GM06990 (cell line): ENCODE measurements around the gene NSD1.

ENCODE experiments used
- DNase-seq: peaks from one replicate; pipeline ENCODE4 v3.0.0-alpha.2; 2011; ENCODE audit not compliant: insufficient read length; ENCODE audit errors: extremely low read depth
- H3K27me3 ChIP-seq: replicated peaks from 2 replicates; pipeline ENCODE4 v1.6.0; 2011; ENCODE audit warnings: low read length; ENCODE audit not compliant: control insufficient read depth, insufficient read depth
- H3K36me3 ChIP-seq: 2 replicates; pipeline ENCODE4 v1.5.1; 2011; ENCODE audit warnings: low read length; ENCODE audit not compliant: control insufficient read depth, insufficient read depth
- H3K4me3 ChIP-seq: replicated peaks from 2 replicates; pipeline ENCODE4 v1.5.1; 2011; ENCODE audit warnings: low read depth, mild to moderate bottlenecking, control low read depth, low read length
- TF ChIP-seq, protein P1 (sequence below): IDR thresholded peaks from 2 replicates; pipeline ENCODE4 v1.5.1; 2011; ENCODE audit warnings: low read length, control low read depth, mild to moderate bottlenecking, inconsistent platforms; ENCODE audit not compliant: insufficient read depth, poor library complexity, severe bottlenecking

The NSD1 gene

DNA sequence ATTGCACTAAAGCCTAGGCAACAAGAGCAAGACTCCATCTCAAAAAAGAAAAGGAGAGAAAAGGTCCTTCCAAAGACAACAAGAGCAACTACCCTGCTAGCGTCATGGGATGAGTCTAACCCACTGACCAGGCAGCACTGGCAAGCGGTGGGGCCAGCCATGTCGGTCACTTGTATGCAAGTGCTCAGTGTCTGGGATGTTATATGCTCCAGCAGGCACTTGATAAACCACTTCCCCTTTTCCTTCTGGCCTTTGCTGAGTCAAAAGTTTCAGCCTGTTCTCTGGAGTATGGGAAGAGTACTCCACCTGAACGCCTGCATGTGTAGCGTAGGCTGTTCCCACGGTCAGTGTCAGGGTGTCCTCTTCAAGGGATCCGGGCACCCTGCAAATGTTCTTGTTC, 187.3 kb downstream of the NSD1 start:
- H3K4me3 ChIP-seq, result no peak overlapping the region
- TF ChIP-seq, protein P1, sequence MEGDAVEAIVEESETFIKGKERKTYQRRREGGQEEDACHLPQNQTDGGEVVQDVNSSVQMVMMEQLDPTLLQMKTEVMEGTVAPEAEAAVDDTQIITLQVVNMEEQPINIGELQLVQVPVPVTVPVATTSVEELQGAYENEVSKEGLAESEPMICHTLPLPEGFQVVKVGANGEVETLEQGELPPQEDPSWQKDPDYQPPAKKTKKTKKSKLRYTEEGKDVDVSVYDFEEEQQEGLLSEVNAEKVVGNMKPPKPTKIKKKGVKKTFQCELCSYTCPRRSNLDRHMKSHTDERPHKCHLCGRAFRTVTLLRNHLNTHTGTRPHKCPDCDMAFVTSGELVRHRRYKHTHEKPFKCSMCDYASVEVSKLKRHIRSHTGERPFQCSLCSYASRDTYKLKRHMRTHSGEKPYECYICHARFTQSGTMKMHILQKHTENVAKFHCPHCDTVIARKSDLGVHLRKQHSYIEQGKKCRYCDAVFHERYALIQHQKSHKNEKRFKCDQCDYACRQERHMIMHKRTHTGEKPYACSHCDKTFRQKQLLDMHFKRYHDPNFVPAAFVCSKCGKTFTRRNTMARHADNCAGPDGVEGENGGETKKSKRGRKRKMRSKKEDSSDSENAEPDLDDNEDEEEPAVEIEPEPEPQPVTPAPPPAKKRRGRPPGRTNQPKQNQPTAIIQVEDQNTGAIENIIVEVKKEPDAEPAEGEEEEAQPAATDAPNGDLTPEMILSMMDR, result no peak
- DNase-seq, result no peak

DNA sequence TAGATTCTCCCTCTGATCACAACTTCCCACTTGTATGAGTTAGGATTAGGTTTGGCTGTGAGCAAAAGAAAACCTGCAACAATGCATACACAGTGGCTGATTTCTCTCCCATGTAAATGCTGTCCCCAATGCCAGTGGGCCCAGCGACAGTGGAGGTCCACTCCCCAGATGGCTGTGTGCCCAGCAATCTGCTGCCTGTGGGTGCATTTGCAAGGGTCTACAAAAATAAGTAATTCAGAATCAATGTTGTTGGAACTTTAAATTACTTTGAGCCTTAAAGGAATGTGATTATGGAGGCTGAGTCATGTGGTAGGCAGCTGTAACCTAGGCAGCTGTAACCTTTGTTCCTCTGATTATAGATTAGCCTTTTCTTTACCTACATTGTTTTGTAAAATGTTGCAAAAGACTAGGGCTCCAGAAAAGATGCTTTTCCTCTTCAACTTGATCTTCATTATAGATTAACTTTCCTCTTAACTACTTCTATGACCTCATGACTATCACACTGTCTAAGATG, 192.4 kb downstream of the NSD1 start:
- no peaks in the 10 kb centered on the region for H3K27me3 ChIP-seq
- TF ChIP-seq, protein P1, result no peak
- no peak overlapping the region for H3K4me3 ChIP-seq
- peaks cover 13% of the 10 kb centered on the region for H3K36me3 ChIP-seq
- DNase-seq, result no peak

More for the DNA sequence above, 187.3 kb downstream of the NSD1 start:
- Histone ChIP-seq H3K27me3 (no peaks in the 10 kb centered on the region), H3K36me3 (peaks cover 4% of the 10 kb centered on the region)

DNA sequence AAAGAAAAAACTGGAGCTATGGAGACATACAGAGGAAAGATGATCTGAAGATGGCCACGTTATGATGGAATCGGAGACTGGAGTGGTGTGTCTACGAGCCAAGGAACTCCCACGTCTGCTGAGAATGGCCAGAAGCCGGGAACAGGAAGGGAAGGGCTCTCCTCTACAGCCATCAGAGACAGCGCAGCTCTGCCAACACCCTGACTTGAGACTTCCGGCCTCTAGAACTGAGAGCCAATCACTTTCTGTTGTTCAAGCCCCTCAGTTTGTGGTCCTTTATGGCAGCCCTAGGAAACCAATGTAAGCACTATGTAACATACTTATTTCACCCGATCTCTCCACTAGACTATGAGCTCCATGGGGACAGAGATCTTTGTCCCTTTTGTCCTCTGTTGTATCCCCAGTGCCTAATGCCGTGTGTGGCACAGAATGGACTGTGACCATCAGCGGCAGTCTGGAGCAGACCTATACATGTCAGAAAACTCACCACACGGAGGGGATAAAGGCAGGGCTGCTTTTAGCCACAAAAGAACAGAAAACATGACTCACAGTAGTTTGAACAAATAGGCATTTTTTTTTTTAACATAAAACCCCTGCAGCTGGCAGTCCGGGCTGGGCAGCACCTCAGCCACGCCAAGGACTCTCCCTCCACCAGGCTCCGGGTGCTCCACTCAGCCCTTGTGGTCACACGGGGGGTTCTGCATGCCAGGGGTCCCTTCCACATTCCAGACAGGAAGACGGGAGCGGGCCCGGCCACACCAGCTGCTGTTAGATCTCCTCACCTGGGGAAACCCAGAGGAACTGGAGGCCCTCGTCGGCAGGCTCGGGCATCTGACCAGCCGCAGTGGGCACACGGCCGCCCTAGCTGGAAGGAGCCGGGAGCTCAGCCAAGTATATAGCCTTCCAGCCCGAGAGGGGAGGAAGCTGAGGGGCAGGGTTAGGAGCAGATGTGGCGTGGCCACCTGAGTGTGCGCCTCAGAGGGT, 194.3 kb downstream of the NSD1 start:
- Histone ChIP-seq H3K27me3 (no peaks in the 10 kb centered on the region), H3K36me3 (peaks cover 22% of the 10 kb centered on the region), H3K4me3 (no peak overlapping the region)
- no peak for DNase-seq
- TF ChIP-seq, protein P1, result no peak

DNA sequence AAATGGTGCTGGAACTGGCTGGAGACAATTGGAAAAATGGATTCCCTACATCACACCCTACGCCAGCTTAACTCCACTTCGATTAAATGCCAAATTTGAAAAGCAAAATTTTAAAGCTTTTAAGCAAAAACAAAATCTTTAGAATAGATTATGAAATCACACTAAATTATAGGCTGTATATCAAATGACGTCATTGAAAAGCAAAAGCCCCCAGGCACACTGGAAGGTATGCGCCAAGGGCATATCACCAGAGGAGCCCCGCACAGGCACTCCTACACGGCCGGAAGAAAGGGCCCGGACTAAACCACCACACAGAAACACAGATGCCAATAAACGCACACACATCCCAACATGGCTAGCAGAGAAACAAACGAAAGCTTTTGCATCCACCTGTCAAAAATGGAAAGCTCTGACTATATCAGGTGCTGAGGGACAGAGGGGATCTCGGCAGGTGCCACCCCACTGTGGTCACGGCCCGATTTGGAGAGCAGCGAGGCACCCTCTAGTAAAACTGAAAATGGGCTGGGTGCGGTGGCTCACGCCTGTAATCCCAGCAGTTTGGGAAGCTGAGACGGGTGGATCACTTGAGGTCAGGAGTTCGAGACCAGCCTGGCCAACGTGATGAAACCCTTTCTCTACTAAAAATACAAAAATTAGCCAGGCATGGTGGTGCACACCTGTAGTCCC, 195.1 kb downstream of the NSD1 start:
- Histone ChIP-seq H3K27me3 (no peaks in the 10 kb centered on the region), H3K4me3 (no peak overlapping the region), H3K36me3 (peaks cover 26% of the 10 kb centered on the region)
- DNase-seq, result no peak
- TF ChIP-seq, protein P1, result no peak

DNA sequence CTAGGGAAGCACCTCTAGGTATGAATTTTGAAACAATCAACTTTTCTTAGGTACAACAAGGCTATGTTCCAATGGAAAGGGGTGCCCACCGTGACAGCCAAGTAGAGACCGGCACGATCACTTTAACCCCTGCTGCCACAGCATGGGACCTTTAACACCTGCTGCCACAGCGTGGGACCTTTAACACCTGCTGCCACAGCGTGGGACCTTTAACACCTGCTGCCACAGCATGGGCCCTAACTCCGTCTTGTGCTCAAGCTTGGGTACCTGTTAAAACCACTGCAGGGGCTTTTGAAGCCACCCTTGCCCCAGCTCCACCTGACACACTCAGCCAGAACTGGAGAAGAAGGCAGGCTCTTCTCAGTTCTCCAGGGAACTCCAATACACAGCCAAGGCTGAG, 196.3 kb downstream of the NSD1 start:
- DNase-seq, result no peak
- no peaks in the 10 kb centered on the region for H3K27me3 ChIP-seq
- peaks cover 38% of the 10 kb centered on the region for H3K36me3 ChIP-seq
- H3K4me3 ChIP-seq, result no peak overlapping the region
- TF ChIP-seq, protein P1, result no peak
